Activated CD8-positive, alpha-beta T cell treated with anti-CD3 and anti-CD28 coated beads for 36 hours (primary cell): ENCODE data around the gene RETREG2. TPM values are rescaled to one million over a fixed set of nuclear protein-coding genes. Genes with fewer than 3 reads are reported as not detected.

Experiments used
- ATAC-seq: fragments of 200-7000 bp; cut with Tn5 transposase; one replicate; pipeline ENCODE4 v1.10.0; 2021; ENCODE audit warnings: mild to moderate bottlenecking, moderate library complexity
- CTCF ChIA-PET: fragments of 350-600 bp; sonication (Branson Sonifier 250); formaldehyde crosslinking; loops from one replicate; lab custom pipeline; 2021; ENCODE audit warnings: antibody characterized with exemption; lab: Charles Lee
- POLR2A ChIA-PET: fragments of 350-600 bp; sonication (Branson Sonifier 250); formaldehyde crosslinking; loops from one replicate; lab custom pipeline; 2021; ENCODE audit warnings: antibody characterized with exemption; lab: Charles Lee
- DNase-seq: peaks from one replicate; pipeline ENCODE4 v3.0.0-alpha.2; 2020
- H3K27ac Mint-ChIP-seq: one replicate; pipeline ENCODE4 v1.8.0; 2021; ENCODE audit warnings: mild to moderate bottlenecking, mixed read lengths
- H3K27me3 Mint-ChIP-seq: one replicate; pipeline ENCODE4 v1.8.0; 2021; ENCODE audit warnings: mixed read lengths
- H3K36me3 Mint-ChIP-seq: one replicate; pipeline ENCODE4 v1.8.0; 2021; ENCODE audit warnings: low read depth, mixed read lengths
- H3K4me1 Mint-ChIP-seq: one replicate; pipeline ENCODE4 v1.8.0; 2021; ENCODE audit warnings: low read depth, mixed read lengths
- H3K4me3 Mint-ChIP-seq: one replicate; pipeline ENCODE4 v1.8.0; 2021; ENCODE audit warnings: mild to moderate bottlenecking, moderate library complexity, mixed read lengths
- H3K9me3 Mint-ChIP-seq: one replicate; pipeline ENCODE4 v1.8.0; 2021; ENCODE audit warnings: mixed read lengths
- CTCF ChIP-seq: fragments of 200-600 bp; IDR thresholded peaks from one replicate; pipeline ENCODE4 v1.8.0; 2022; ENCODE audit warnings: antibody characterized with exemption, mild to moderate bottlenecking
- intact Hi-C: fragments of 100-400 bp; cut with micrococcal nuclease; formaldehyde crosslinking; loops from one replicate; pipeline ENCODE4 v1.10.0; 2022
- total RNA-seq, 2 experiments: library from RNA; stranded (reverse); gene quantifications; one replicate each; pipeline ENCODE4 v1.2.3, GENCODE V29; 2021

Gene RETREG2
- total RNA-seq, 2 experiments from 2014 or later, result 63.8 to 67.8 TPM

- DNase-seq (no peak), ATAC-seq (no peak)
- peak overlapping the region; percentile 75 for H3K27ac Mint-ChIP-seq
- ChIA-PET POLR2A (interaction anchor here (0.9 to 9.9 kb wide), 10 partner anchors 10 to 343 kb away, joined by 3 to 239 read pairs (median 10); partner anchors contain the start of genes ABCB6, CNPPD1, DNAJB2 and GLB1L), CTCF (interaction anchor here (1.2 to 3.0 kb wide), 11 partner anchors 17 to 74 kb away, joined by 3 to 15 read pairs (median 7); partner anchors contain the start of genes CNPPD1, DNAJB2, GLB1L and NHEJ1)
- TF ChIP-seq CTCF, result no peak
- H3K27me3 Mint-ChIP-seq, result no peaks in the 10 kb centered on the region
- no peaks in the 10 kb centered on the region for H3K9me3 Mint-ChIP-seq
- peak overlapping the region; percentile 95 for H3K4me3 Mint-ChIP-seq
- peaks cover 73% of the 10 kb centered on the region for H3K36me3 Mint-ChIP-seq
- intact Hi-C loops, result loop anchor here (5.0 kb wide), 1 partner anchor 68 kb away; no protein-coding TSS in a partner anchor
- peaks cover 39% of the 10 kb centered on the region for H3K4me1 Mint-ChIP-seq
Observed at GRCh38 chr2:219228911-219229304, 50.8 kb downstream of the RETREG2 start.

- ChIA-PET POLR2A (interaction anchor here (0.6 to 9.9 kb wide), 17 partner anchors 11 to 570 kb away, joined by 3 to 239 read pairs (median 4); partner anchors contain the start of genes ABCB6, BCS1L, CNPPD1 and DNAJB2), CTCF (interaction anchor here (0.8 to 3.0 kb wide), 16 partner anchors 10 to 249 kb away, joined by 3 to 15 read pairs (median 5); partner anchors contain the start of genes ABCB6, CNPPD1, DNAJB2 and GLB1L)
- H3K27me3 Mint-ChIP-seq, result no peaks in the 10 kb centered on the region
- ATAC-seq (peak; percentile 98), DNase-seq (peak; percentile 100)
- peaks cover 39% of the 10 kb centered on the region for H3K4me1 Mint-ChIP-seq
- no peak for TF ChIP-seq CTCF
- peak within 1 kb of the TSS; percentile 95 for H3K4me3 Mint-ChIP-seq
- intact Hi-C loops, result loop anchor here (5.0 kb wide), 1 partner anchor 68 kb away; no protein-coding TSS in a partner anchor
- peaks cover 74% of the 10 kb centered on the region for H3K36me3 Mint-ChIP-seq
- H3K9me3 Mint-ChIP-seq, result no peaks in the 10 kb centered on the region
- H3K27ac Mint-ChIP-seq, result peak within 1 kb of the TSS; percentile 97
Observed at GRCh38 chr2:219229305-219230058, 51.4 kb downstream of the RETREG2 start, which contains the start of the genes ANKZF1 and ATG9A. Gene ANKZF1, plus strand, starts transcription at chr2:219229806. Its CDS starts 452 bp downstream, at chr2:219230258. Gene ATG9A, minus strand, starts transcription at chr2:219229636. Its CDS starts 1,612 bp downstream, at chr2:219228024.

GRCh38 chr2:219230059-219230540 is 52.0 kb downstream of the RETREG2 start:
- Mint-ChIP-seq H3K4me1 (peaks cover 39% of the 10 kb centered on the region), H3K36me3 (peaks cover 73% of the 10 kb centered on the region), H3K9me3 (no peaks in the 10 kb centered on the region), H3K27ac (peak overlapping the region; percentile 97), H3K4me3 (peak overlapping the region; percentile 95), H3K27me3 (no peaks in the 10 kb centered on the region)
- intact Hi-C loops, result no loop called here
- no peak for TF ChIP-seq CTCF
- peak; percentile 71 for DNase-seq
- ATAC-seq, result peak; percentile 14
- POLR2A ChIA-PET, result interaction anchor here (1.0 to 9.9 kb wide), 14 partner anchors 11 to 571 kb away, joined by 3 to 239 read pairs (median 6); partner anchors contain the start of genes ABCB6, BCS1L, CNPPD1 and DNAJB2
- CTCF ChIA-PET, result interaction anchor here (0.8 to 3.0 kb wide), 16 partner anchors 9 to 250 kb away, joined by 3 to 15 read pairs (median 5); partner anchors contain the start of genes ABCB6, CNPPD1, DNAJB2 and GLB1L

GRCh38 chr2:219234331-219234730 is 56.3 kb downstream of the RETREG2 start:
- DNase-seq, result no peak
- POLR2A ChIA-PET, result interaction anchor here (1.3 to 9.9 kb wide), 2 partner anchors 12 to 15 kb away, joined by 6 to 239 read pairs; partner anchors contain the start of genes ABCB6, GLB1L, STK16 and TUBA4A
- ATAC-seq, result no peak
- H3K4me1 Mint-ChIP-seq, result peaks cover 19% of the 10 kb centered on the region
- H3K36me3 Mint-ChIP-seq, result peaks cover 76% of the 10 kb centered on the region
- H3K27ac Mint-ChIP-seq, result no peak overlapping the region
- H3K4me3 Mint-ChIP-seq, result no peak overlapping the region
- CTCF ChIA-PET, result interaction anchor here (0.6 to 1.1 kb wide), 2 partner anchors 45 to 161 kb away, joined by 3 read pairs; partner anchors contain the start of gene DNAJB2
- intact Hi-C loops, result no loop called here
- no peak for TF ChIP-seq CTCF
- H3K9me3 Mint-ChIP-seq, result no peaks in the 10 kb centered on the region
- H3K27me3 Mint-ChIP-seq, result no peaks in the 10 kb centered on the region

Other genes with a start within 250 kb of the RETREG2 start
- gene CDK5R2, start 218.6 kb upstream of the RETREG2 start, total RNA-seq, result not detected
- gene FEV, start 193.1 kb upstream of the RETREG2 start, total RNA-seq, result not detected
- gene CRYBA2, start 184.9 kb upstream of the RETREG2 start, total RNA-seq, result not detected
- not detected for gene CFAP65, start 136.8 kb upstream of the RETREG2 start, total RNA-seq
- gene IHH, start 117.4 kb upstream of the RETREG2 start, total RNA-seq, result not detected
- gene NHEJ1, start 17.5 kb upstream of the RETREG2 start, total RNA-seq, result 10 to 100 TPM; 22.4 to 26.3 TPM
- gene SLC23A3, start 8.2 kb upstream of the RETREG2 start, total RNA-seq, result 1 to 10 TPM; 1.1 to 1.6 TPM
- 10 to 100 TPM; 38.6 to 38.7 TPM for gene CNPPD1, start 1.4 kb upstream of the RETREG2 start, total RNA-seq
- gene ZFAND2B, start 28.5 kb downstream of the RETREG2 start, total RNA-seq, result 10 to 100 TPM; 31.3 to 33.3 TPM
- 10 to 100 TPM; 32.3 to 35.7 TPM for gene ABCB6, start 40.7 kb downstream of the RETREG2 start, total RNA-seq
- gene ATG9A, start 51.4 kb downstream of the RETREG2 start, total RNA-seq, result 10 to 100 TPM; 54.8 to 58.7 TPM
- 100 to 1,000 TPM; 216 to 217 TPM for gene ANKZF1, start 51.5 kb downstream of the RETREG2 start, total RNA-seq
- gene GLB1L, start 67.2 kb downstream of the RETREG2 start, total RNA-seq, result 1 to 10 TPM; 1.2 to 2.8 TPM
- 10 to 100 TPM; 34.4 to 35.4 TPM for gene STK16, start 67.2 kb downstream of the RETREG2 start, total RNA-seq
- not detected for gene TUBA4B, start 75.0 kb downstream of the RETREG2 start, total RNA-seq
- 100 to 1,000 TPM; 226 TPM for gene TUBA4A, start 75.6 kb downstream of the RETREG2 start, total RNA-seq
- 10 to 100 TPM; 61.8 to 63.3 TPM for gene DNAJB2, start 101.1 kb downstream of the RETREG2 start, total RNA-seq
- 1 to 10 TPM in 1 of 2 experiments, under 1 TPM in 1; 0.92 to 1.1 TPM for gene PTPRN, start 131.1 kb downstream of the RETREG2 start, total RNA-seq
- gene RESP18, start 154.5 kb downstream of the RETREG2 start, total RNA-seq, result not detected
- 100 to 1,000 TPM; 112 to 113 TPM for gene DNPEP, start 209.6 kb downstream of the RETREG2 start, total RNA-seq
- not detected for gene DES, start 240.1 kb downstream of the RETREG2 start, total RNA-seq